HepG2 (cell line): Measurements from ENCODE around the gene INTS1. TPM values are rescaled to one million over a fixed set of nuclear protein-coding genes. Genes with fewer than 3 reads are reported as not detected.

Experiments
- BORCS8-MEF2B ChIP-seq: sonication (generic); formaldehyde crosslinking; IDR thresholded peaks from 2 replicates; pipeline ENCODE4 v1.8.0; 2022; ENCODE audit warnings: mild to moderate bottlenecking, missing genetic modification reagents
- CCDC6 ChIP-seq: sonication (generic); formaldehyde crosslinking; IDR thresholded peaks from 2 replicates; pipeline ENCODE4 v1.8.1; 2022; ENCODE audit warnings: mild to moderate bottlenecking, missing genetic modification reagents, moderate library complexity
- DMAP1 ChIP-seq: IDR thresholded peaks from 2 replicates; pipeline ENCODE4 v1.6.1; 2016
- DNMT3B ChIP-seq: conservative IDR thresholded peaks from 2 replicates; pipeline ENCODE4 v1.6.1; 2016; ENCODE audit warnings: missing biosample characterization, control low read depth
- ERF ChIP-seq: IDR thresholded peaks from 2 replicates; pipeline ENCODE4 v1.6.1; 2018; ENCODE audit warnings: missing biosample characterization, missing genetic modification reagents
- FOXO1 ChIP-seq: sonication (generic); formaldehyde crosslinking; IDR thresholded peaks from 2 replicates; pipeline ENCODE4 v1.4.0; 2020; ENCODE audit warnings: missing genetic modification reagents
- HMG20B ChIP-seq: conservative IDR thresholded peaks from 2 replicates; pipeline ENCODE4 v1.6.1; 2016; ENCODE audit warnings: missing genetic modification reagents, missing compliant biosample characterization
- JDP2 ChIP-seq: sonication (generic); formaldehyde crosslinking; IDR thresholded peaks from 2 replicates; pipeline ENCODE4 v1.8.1; 2022; ENCODE audit warnings: missing genetic modification reagents, borderline replicate concordance
- MAF1 ChIP-seq: sonication (generic); formaldehyde crosslinking; IDR thresholded peaks from 2 replicates; pipeline ENCODE4 v1.5.0; 2020; ENCODE audit warnings: missing genetic modification reagents, borderline replicate concordance
- MAFK ChIP-seq, 2 experiments: IDR thresholded peaks in 1 of 2; conservative IDR thresholded peaks in 1 of 2; 2 replicates each; pipeline ENCODE4 v1.6.1; 2011; ENCODE audit warnings: improper control_type of control experiment in 2 of 2, low read length in 2 of 2
- MEIS2 ChIP-seq: sonication (generic); formaldehyde crosslinking; IDR thresholded peaks from 2 replicates; pipeline ENCODE4 v1.9.0; 2021; ENCODE audit warnings: mild to moderate bottlenecking, missing genetic modification reagents
- MIER3 ChIP-seq: IDR thresholded peaks from 2 replicates; pipeline ENCODE4 v1.6.1; 2016; ENCODE audit warnings: missing compliant biosample characterization, borderline replicate concordance
- PCBP2 ChIP-seq: fragments of 200-400 bp; formaldehyde crosslinking; optimal IDR thresholded peaks from 2 replicates; pipeline ENCODE3; 2018; ENCODE audit warnings: low read length, low read depth; ENCODE audit not compliant: poor library complexity, severe bottlenecking
- RAD21 ChIP-seq: fragments of 450-650 bp; formaldehyde crosslinking; IDR thresholded peaks from 2 replicates; pipeline ENCODE4 v1.5.0; 2020; ENCODE audit warnings: mild to moderate bottlenecking
- SMC3 ChIP-seq: IDR thresholded peaks from 2 replicates; pipeline ENCODE4 v1.6.1; 2011; ENCODE audit warnings: low read length, improper control_type of control experiment
- SP140L ChIP-seq: sonication (generic); formaldehyde crosslinking; IDR thresholded peaks from 2 replicates; pipeline ENCODE4 v1.4.0; 2020; ENCODE audit warnings: missing genetic modification reagents, borderline replicate concordance
- SPEN ChIP-seq: sonication (generic); formaldehyde crosslinking; IDR thresholded peaks from 2 replicates; pipeline ENCODE4 v1.5.1; 2020; ENCODE audit warnings: low read depth, mild to moderate bottlenecking, missing genetic modification reagents
- TBP ChIP-seq: sonication (generic); formaldehyde crosslinking; IDR thresholded peaks from 2 replicates; pipeline ENCODE4 v1.5.0; 2020; ENCODE audit warnings: missing genetic modification reagents
- TEF ChIP-seq: sonication (generic); formaldehyde crosslinking; IDR thresholded peaks from 2 replicates; pipeline ENCODE4 v1.5.0; 2020; ENCODE audit warnings: missing genetic modification reagents
- ZBTB33 ChIP-seq: sonication (generic); formaldehyde crosslinking; IDR thresholded peaks from 2 replicates; pipeline ENCODE4 v1.4.0; 2020; ENCODE audit warnings: missing genetic modification reagents
- ZGPAT ChIP-seq: IDR thresholded peaks from 2 replicates; pipeline ENCODE4 v1.6.1; 2016; ENCODE audit warnings: mild to moderate bottlenecking
- ZNF274 ChIP-seq: sonication (generic); formaldehyde crosslinking; IDR thresholded peaks from 2 replicates; pipeline ENCODE4 v1.5.1; 2020; ENCODE audit warnings: mild to moderate bottlenecking, missing genetic modification reagents
- ZNF367 ChIP-seq: sonication (generic); formaldehyde crosslinking; IDR thresholded peaks from 2 replicates; pipeline ENCODE4 v1.4.0; 2020; ENCODE audit warnings: missing genetic modification reagents, borderline replicate concordance
- ZNF44 ChIP-seq: sonication (generic); formaldehyde crosslinking; IDR thresholded peaks from 2 replicates; pipeline ENCODE4 v1.5.1; 2020; ENCODE audit warnings: mild to moderate bottlenecking, missing genetic modification reagents
- ZNF549 ChIP-seq: sonication (generic); formaldehyde crosslinking; IDR thresholded peaks from 2 replicates; pipeline ENCODE4 v1.5.0; 2020; ENCODE audit warnings: missing genetic modification reagents
- ZNF589 ChIP-seq: sonication (generic); formaldehyde crosslinking; conservative IDR thresholded peaks from 2 replicates; pipeline ENCODE4 v1.8.0; 2022; ENCODE audit warnings: mild to moderate bottlenecking, moderate library complexity, missing genetic modification reagents
- ZNF775 ChIP-seq: sonication (generic); formaldehyde crosslinking; IDR thresholded peaks from 2 replicates; pipeline ENCODE4 v1.4.0; 2020; ENCODE audit warnings: missing genetic modification reagents, mild to moderate bottlenecking, moderate library complexity, borderline replicate concordance
- ZNF850 ChIP-seq: sonication (generic); formaldehyde crosslinking; conservative IDR thresholded peaks from 2 replicates; pipeline ENCODE4 v1.9.0; 2021; ENCODE audit warnings: mild to moderate bottlenecking, missing genetic modification reagents
- ZSCAN25 ChIP-seq: sonication (generic); formaldehyde crosslinking; IDR thresholded peaks from 2 replicates; pipeline ENCODE4 v1.8.0; 2022; ENCODE audit warnings: mild to moderate bottlenecking, missing genetic modification reagents
- polyA plus RNA-seq, 8 experiments: library from polyadenylated mRNA; depleted of rRNA in 3 of 8; stranded (reverse) in 7 of 8; unstranded in 1 of 8; fragments of >200 nt; fragmentation: Illumina TruSeq in 4 of 8; extraction: Trizol in 4 of 8; gene quantifications; 2 replicates each; pipeline versions ENCODE4 v1.2.1 to v1.2.3, GENCODE V29; 2011 to 2016; ENCODE audit warnings: low read depth in 4 of 8, missing spikeins in 1 of 8, mixed read lengths in 1 of 8; ENCODE audit not compliant: insufficient read depth in 1 of 8
- total RNA-seq, 5 experiments: library from RNA; depleted of rRNA; stranded (reverse); fragments of >200 nt; fragmentation: Illumina TruSeq; extraction: Trizol; gene quantifications; 2 replicates each; pipeline ENCODE4 v1.2.3, GENCODE V29; 2016; ENCODE audit warnings: low read depth in 1 of 5

INTS1 gene
- total and polyA plus RNA-seq, 2 of the 13 experiments (the other 11 are each of a cell fraction or from before 2014, with no cell fraction given): 13.7 to 29.0 TPM

GRCh38 chr7:1432411-1433082 is 71.6 kb downstream of the INTS1 start (continued):
- TF ChIP-seq ZGPAT (CRISPR knock-in tag) (peak; percentile 37; the same call in 1 of the 2 replicates), ERF (CRISPR knock-in tag) (no peak), MEIS2 (CRISPR knock-in tag) (no peak), SPEN (CRISPR knock-in tag) (0 out of 2 replicates have a peak, but pooled peaks have one; percentile 34), ZNF775 (CRISPR knock-in tag) (no peak), ZBTB33 (CRISPR knock-in tag) (0 out of 2 replicates have a peak, but pooled peaks have one; percentile 19), ZNF367 (CRISPR knock-in tag) (no peak), RAD21 (CRISPR knock-in tag) (peak; percentile 72), TBP (no peak), ZNF589 (CRISPR knock-in tag) (no peak), JDP2 (CRISPR knock-in tag) (no peak), FOXO1 (no peak), BORCS8-MEF2B (CRISPR knock-in tag) (no peak), DMAP1 (no peak), ZNF44 (CRISPR knock-in tag) (no peak), SMC3 (0 out of 2 replicates have a peak, but pooled peaks have one; percentile 14), HMG20B (CRISPR knock-in tag) (no peak), SP140L (CRISPR knock-in tag) (no peak), MAFK (conservative IDR thresholded peaks at IDR 0.05 in 1 of 2, IDR thresholded peaks at IDR 0.05 in 1 of 2; ENCODE audit: low read length in 2 of 2) (no peak), TEF (CRISPR knock-in tag) (no peak), MAF1 (CRISPR knock-in tag) (no peak), DNMT3B (CRISPR knock-in tag) (no peak), ZSCAN25 (CRISPR knock-in tag) (peak; percentile 56; the same call in 1 of the 2 replicates), ZNF274 (CRISPR knock-in tag) (0 out of 2 replicates have a peak, but pooled peaks have one; percentile 41), ZNF850 (no peak), MIER3 (CRISPR knock-in tag) (no peak), CCDC6 (CRISPR knock-in tag) (0 out of 2 replicates have a peak, but pooled peaks have one; percentile 37), ZNF549 (CRISPR knock-in tag) (no peak), PCBP2 (no peak)
